GM12878 (cell line): ENCODE data around the gene NEXMIF. TPM values are rescaled to one million over a fixed set of nuclear protein-coding genes. Genes with fewer than 3 reads are reported as not detected.

Source experiments
- ATAC-seq: fragments of 200-7000 bp; cut with Tn5 transposase; 3 replicates; pipeline ENCODE4 v1.9.1; 2020; ENCODE audit warnings: mild to moderate bottlenecking, moderate library complexity
- BruUV-seq: library from RNA; stranded (reverse); fragments of 400-500 nt; replicated peaks from 2 replicates; lab custom pipeline; 2021; lab: Mats Ljungman, UMichigan
- CTCF ChIA-PET: fragments of 300-600 bp; sonication (Branson Sonifier 250); formaldehyde crosslinking; extraction: SDS; loops from one replicate; lab custom pipeline; 2021; ENCODE audit warnings: inconsistent platforms; lab: Yijun Ruan, JAX
- POLR2A ChIA-PET: fragments of 350-600 bp; formaldehyde crosslinking; extraction: SDS; loops from one replicate; lab custom pipeline; 2021; ENCODE audit warnings: inconsistent platforms; lab: Charles Lee
- RAD21 ChIA-PET: fragments of 300-600 bp; sonication (Branson Sonifier 250); formaldehyde crosslinking; loops from one replicate; lab custom pipeline; 2023; ENCODE audit warnings: antibody characterized with exemption; ENCODE audit not compliant: unreplicated experiment; lab: Charles Lee
- SMC1A ChIA-PET: fragments of 300-600 bp; sonication (Branson Sonifier 250); formaldehyde crosslinking; loops from one replicate; lab custom pipeline; 2023; ENCODE audit not compliant: unreplicated experiment, uncharacterized antibody; lab: Charles Lee
- DNase-seq: peaks from one replicate; pipeline ENCODE4 v3.0.0-alpha.2; 2011; ENCODE audit warnings: low read depth, low spot score
- FAIRE-seq: peaks from 3 replicates; lab custom pipeline; 2011; peaks lifted over from hg19 to GRCh38; lab: Jason Lieb, UNC
- H2AFZ ChIP-seq: 2 replicates; pipeline ENCODE4 v1.6.0; 2011; ENCODE audit warnings: low read depth, low read length, control low read depth; ENCODE audit not compliant: control insufficient read depth
- H3K27ac ChIP-seq: 2 replicates; pipeline ENCODE4 v1.5.1; 2011; ENCODE audit warnings: control low read depth; ENCODE audit not compliant: control insufficient read depth, insufficient read depth
- H3K27me3 ChIP-seq, 2 experiments: replicated peaks in 1 of 2; 2 replicates each; pipeline versions ENCODE4 v1.6.0 to v1.6.1; 2011; ENCODE audit warnings: low read length in 1 of 2; ENCODE audit not compliant: control insufficient read depth in 2 of 2, insufficient read depth in 2 of 2
- H3K36me3 ChIP-seq, 2 experiments: 2 replicates each; pipeline ENCODE4 v1.5.1; 2011; ENCODE audit warnings: low read length in 1 of 2; ENCODE audit not compliant: control insufficient read depth in 2 of 2, insufficient read depth in 2 of 2
- H3K4me1 ChIP-seq: 2 replicates; pipeline ENCODE4 v1.6.1; 2011; ENCODE audit warnings: mild to moderate bottlenecking, low read length, moderate library complexity, mixed read lengths; ENCODE audit not compliant: control insufficient read depth, insufficient read depth
- H3K4me2 ChIP-seq: 2 replicates; pipeline ENCODE4 v1.6.0; 2011; ENCODE audit warnings: control low read depth; ENCODE audit not compliant: control insufficient read depth, insufficient read depth
- H3K4me3 ChIP-seq: fragments of 200-600 bp; sonication (generic); 2 replicates; pipeline ENCODE4 v1.5.1; 2016
- H3K79me2 ChIP-seq: 2 replicates; pipeline ENCODE4 v1.6.0; 2011; ENCODE audit warnings: low read length; ENCODE audit not compliant: control insufficient read depth, insufficient read depth
- H3K9ac ChIP-seq: 2 replicates; pipeline ENCODE4 v1.8.0; 2011; ENCODE audit warnings: low read length, control low read depth, mixed read lengths; ENCODE audit not compliant: control insufficient read depth, insufficient read depth
- H3K9me3 ChIP-seq: replicated peaks from 3 replicates; pipeline ENCODE4 v1.5.1; 2011; ENCODE audit warnings: mild to moderate bottlenecking, low read length; ENCODE audit not compliant: control insufficient read depth, insufficient read depth
- H4K20me1 ChIP-seq: 2 replicates; pipeline ENCODE4 v1.6.0; 2011; ENCODE audit not compliant: control insufficient read depth, insufficient read depth
- IKZF2 ChIP-seq, 2 experiments: fragments of 450-650 bp; IDR thresholded peaks; 2 replicates each; pipeline ENCODE4 v1.6.1; 2017; ENCODE audit warnings: mild to moderate bottlenecking in 2 of 2, moderate library complexity in 2 of 2
- KAT2A ChIP-seq: conservative IDR thresholded peaks from 2 replicates; pipeline ENCODE4 v1.6.1; 2011; ENCODE audit warnings: low read depth, low read length; ENCODE audit not compliant: control insufficient read depth
- MTA3 ChIP-seq: IDR thresholded peaks from 2 replicates; pipeline ENCODE4 v1.6.1; 2012; ENCODE audit warnings: low read length, inconsistent platforms, borderline replicate concordance
- MYC ChIP-seq: IDR thresholded peaks from 2 replicates; pipeline ENCODE4 v1.6.1; 2011; ENCODE audit warnings: mild to moderate bottlenecking, low read length, moderate library complexity, inconsistent platforms; ENCODE audit not compliant: insufficient read depth, insufficient replicate concordance, insufficient read length, severe bottlenecking
- NFXL1 ChIP-seq: fragments of 450-650 bp; IDR thresholded peaks from 2 replicates; pipeline ENCODE4 v1.6.1; 2017; ENCODE audit warnings: antibody characterized with exemption, mild to moderate bottlenecking, borderline replicate concordance
- NR2F1 ChIP-seq: fragments of 450-650 bp; conservative IDR thresholded peaks from 2 replicates; pipeline ENCODE4 v1.6.1; 2017; ENCODE audit warnings: mild to moderate bottlenecking
- POU2F2 ChIP-seq: IDR thresholded peaks from 3 replicates; pipeline ENCODE4 v1.6.1; 2011; ENCODE audit warnings: low read depth, mild to moderate bottlenecking, low read length, borderline replicate concordance
- RAD21 ChIP-seq: IDR thresholded peaks from 2 replicates; pipeline ENCODE4 v1.6.1; 2011; ENCODE audit warnings: mild to moderate bottlenecking, low read depth, low read length, moderate library complexity; ENCODE audit not compliant: insufficient read depth
- RBBP5 ChIP-seq: fragments of 200-600 bp; sonication (generic); conservative IDR thresholded peaks from 2 replicates; pipeline ENCODE4 v1.6.1; 2016
- SKIL ChIP-seq: fragments of 450-650 bp; IDR thresholded peaks from 2 replicates; pipeline ENCODE4 v1.6.1; 2017; ENCODE audit warnings: mild to moderate bottlenecking, low read depth, inconsistent platforms; ENCODE audit not compliant: poor library complexity, severe bottlenecking
- ZZZ3 ChIP-seq: IDR thresholded peaks from 2 replicates; pipeline ENCODE4 v1.6.1; 2011; ENCODE audit warnings: low read depth; ENCODE audit not compliant: control insufficient read depth, insufficient read length
- WGBS: methylation state at CpG from one replicate; pipeline ENCODE4 v1.1.6; 2016; ENCODE audit warnings: low lambda C conversion rate; ENCODE audit not compliant: insufficient replicate concordance, insufficient coverage; ENCODE audit errors: missing lambda C conversion rate; 5-methylcytosine and 5-hydroxymethylcytosine counted together
- in situ Hi-C: fragments of 300-500 bp; cut with MboI; formaldehyde crosslinking; loops from 9 replicates; pipeline ENCODE4 v1.14.3; 2018; ENCODE audit warnings: mixed read lengths
- intact Hi-C: fragments of 100-400 bp; cut with micrococcal nuclease; formaldehyde crosslinking; loops from one replicate; pipeline ENCODE4 v1.14.2; 2022; ENCODE audit not compliant: unreplicated experiment
- polyA plus RNA-seq, 11 experiments: library from polyadenylated mRNA; depleted of rRNA in 4 of 11; unstranded in 6 of 11; stranded (reverse) in 5 of 11; fragments of >200 nt; fragmentation: Nextera tagmentation in 4 of 11; fragmentation: Illumina TruSeq in 1 of 11; extraction: Ambion mirVana in 4 of 11; extraction: Trizol in 1 of 11; gene quantifications; 1 replicate in 1 of 11; 2 replicates in 10 of 11; pipeline versions ENCODE4 v1.2.1 to v1.2.3, GENCODE V29; 2011 to 2016; ENCODE audit warnings: inconsistent platforms in 2 of 11, missing spikeins in 2 of 11, low read depth in 1 of 11
- total RNA-seq, 4 experiments: library from RNA; depleted of rRNA in 3 of 4; stranded (reverse); fragments of >200 nt in 3 of 4; fragmentation: Illumina TruSeq in 1 of 4; extraction: Trizol in 1 of 4; gene quantifications; 2 replicates each; pipeline versions ENCODE4 v1.2.1 to v1.2.3, GENCODE V29; 2013 to 2021
- TF ChIP-seq, protein P1 (sequence below): fragments of 450-650 bp; IDR thresholded peaks from 2 replicates; pipeline ENCODE4 v1.6.1; 2016; ENCODE audit warnings: mild to moderate bottlenecking
- TF ChIP-seq, protein P2 (sequence below): IDR thresholded peaks from 2 replicates; pipeline ENCODE4 v1.6.1; 2011; ENCODE audit warnings: low read depth, mild to moderate bottlenecking, low read length, moderate library complexity, borderline replicate concordance; ENCODE audit errors: extremely low read depth

Gene NEXMIF
- total and polyA plus RNA-seq, 10 of the 15 experiments (the other 5 are each of a cell fraction or from before 2014, with no cell fraction given): 0.75 to 10.4 (median 4.3) TPM

DNA sequence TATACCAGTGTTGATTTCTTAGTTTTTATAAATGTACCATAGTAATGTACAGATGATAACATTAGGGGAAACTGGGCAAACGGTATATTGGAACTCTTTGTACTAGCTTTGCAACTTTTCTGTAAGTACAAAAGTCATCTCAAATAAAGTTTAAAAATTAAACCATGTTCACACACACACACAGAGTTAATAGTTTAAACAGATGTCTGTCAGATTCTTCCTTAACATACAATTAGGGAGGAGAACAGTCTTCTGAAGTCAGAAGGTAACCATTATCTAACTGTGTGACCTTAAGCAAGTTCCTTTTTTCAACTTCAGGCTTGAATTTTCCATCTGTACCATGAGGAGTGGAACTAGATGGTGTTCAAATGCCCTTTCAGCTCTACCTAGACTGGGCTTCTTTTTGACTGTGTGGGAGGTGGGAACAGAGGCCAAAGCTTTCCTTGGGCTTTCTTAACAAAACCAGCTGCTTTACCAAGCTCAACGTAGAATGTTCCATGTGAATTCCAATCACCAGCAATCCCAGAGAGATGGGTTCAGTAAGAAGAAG, 127.8 kb downstream of the NEXMIF start:
- SMC1A ChIA-PET: interaction anchor here (0.6 to 1.5 kb wide), 6 partner anchors 10 to 124 kb away, joined by 3 to 5 read pairs (median 3); no protein-coding TSS in a partner anchor
- no peak overlapping the region for H3K9ac ChIP-seq
- no peaks in the 10 kb centered on the region for H3K27me3 ChIP-seq
- H3K79me2 ChIP-seq: no peaks in the 10 kb centered on the region
- TF ChIP-seq POU2F2: no peak
- TF ChIP-seq, protein P1, sequence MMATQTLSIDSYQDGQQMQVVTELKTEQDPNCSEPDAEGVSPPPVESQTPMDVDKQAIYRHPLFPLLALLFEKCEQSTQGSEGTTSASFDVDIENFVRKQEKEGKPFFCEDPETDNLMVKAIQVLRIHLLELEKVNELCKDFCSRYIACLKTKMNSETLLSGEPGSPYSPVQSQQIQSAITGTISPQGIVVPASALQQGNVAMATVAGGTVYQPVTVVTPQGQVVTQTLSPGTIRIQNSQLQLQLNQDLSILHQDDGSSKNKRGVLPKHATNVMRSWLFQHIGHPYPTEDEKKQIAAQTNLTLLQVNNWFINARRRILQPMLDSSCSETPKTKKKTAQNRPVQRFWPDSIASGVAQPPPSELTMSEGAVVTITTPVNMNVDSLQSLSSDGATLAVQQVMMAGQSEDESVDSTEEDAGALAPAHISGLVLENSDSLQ: no peak
- TF ChIP-seq MTA3: no peak
- no peak for TF ChIP-seq NFXL1
- TF ChIP-seq NR2F1: no peak
- TF ChIP-seq RAD21: no peak
- TF ChIP-seq, protein P2, sequence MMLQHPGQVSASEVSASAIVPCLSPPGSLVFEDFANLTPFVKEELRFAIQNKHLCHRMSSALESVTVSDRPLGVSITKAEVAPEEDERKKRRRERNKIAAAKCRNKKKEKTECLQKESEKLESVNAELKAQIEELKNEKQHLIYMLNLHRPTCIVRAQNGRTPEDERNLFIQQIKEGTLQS: no peak
- no peak for TF ChIP-seq ZZZ3
- TF ChIP-seq KAT2A: no peak
- no peak for TF ChIP-seq IKZF2 (IDR thresholded peaks at IDR 0.05)
- no peak for TF ChIP-seq MYC
- TF ChIP-seq RBBP5: no peak
- no peak for TF ChIP-seq SKIL
- intact Hi-C loops: no loop called here
- POLR2A ChIA-PET: no interaction called here
- H3K4me3 ChIP-seq: no peak overlapping the region
- no peak overlapping the region for H3K4me2 ChIP-seq
- RAD21 ChIA-PET: interaction anchor here (0.9 to 5.1 kb wide), 3 partner anchors 14 to 16 kb away, joined by 3 to 27 read pairs (median 11); no protein-coding TSS in a partner anchor
- H3K27ac ChIP-seq: no peak overlapping the region
- no peaks in the 10 kb centered on the region for H3K36me3 ChIP-seq
- CTCF ChIA-PET: interaction anchor here (1.1 kb wide), 1 partner anchor 11 kb away, joined by 3 read pairs; no protein-coding TSS in a partner anchor
- H4K20me1 ChIP-seq: no peaks in the 10 kb centered on the region
- DNase-seq (no peak), FAIRE-seq (no peak), ATAC-seq (no peak)
- no peaks in the 10 kb centered on the region for H3K4me1 ChIP-seq
- 45% methylated on average over 2 of the region's 2 CpGs for WGBS
- no peaks in the 10 kb centered on the region; the same call in 2 of the 3 replicates for H3K9me3 ChIP-seq
- no TSS peak for BruUV-seq
- H2AFZ ChIP-seq: no peak overlapping the region
- in situ Hi-C loops: loop anchor here (5.0 kb wide), 1 partner anchor 125 kb away; no protein-coding TSS in a partner anchor
